Lung (tissue), 12 donors: ENCODE measurements around the gene GNG7. TPM values are rescaled to one million over a fixed set of nuclear protein-coding genes. Genes with fewer than 3 reads are reported as not detected.

Experiments used
- ATAC-seq: fragments of 200-7000 bp; cut with Tn5 transposase; one replicate; pipeline ENCODE4 v1.9.1; 2020; ENCODE audit warnings: moderate number of reproducible peaks; ENCODE audit not compliant: insufficient read depth, low FRiP score
- DNase-seq, 3 donors: peaks; one replicate each; pipeline ENCODE4 v3.0.0-alpha.2; 2013 to 2017
- H3K27ac ChIP-seq, 2 donors: one replicate each; pipeline ENCODE4 v1.5.1; 2013; ENCODE audit warnings: mild to moderate bottlenecking in 2 of 2, moderate library complexity in 2 of 2, control low read depth in 1 of 2, inconsistent platforms in 1 of 2, low read depth in 1 of 2, low read length in 1 of 2
- H3K27me3 ChIP-seq, 3 donors: one replicate each; pipeline ENCODE4 v1.5.1; 2013; ENCODE audit warnings: low read length in 2 of 3; ENCODE audit not compliant: control insufficient read depth in 3 of 3, insufficient read depth in 3 of 3
- H3K36me3 ChIP-seq, 4 donors: one replicate each; pipeline ENCODE4 v1.5.1; 2013; ENCODE audit warnings: low read length in 4 of 4, mild to moderate bottlenecking in 1 of 4, moderate library complexity in 1 of 4; ENCODE audit not compliant: control insufficient read depth in 4 of 4, insufficient read depth in 4 of 4
- H3K4me1 ChIP-seq, 5 donors: one replicate each; pipeline ENCODE4 v1.5.1; 2013; ENCODE audit warnings: low read length in 5 of 5, mild to moderate bottlenecking in 2 of 5, moderate library complexity in 1 of 5; ENCODE audit not compliant: control insufficient read depth in 5 of 5, insufficient read depth in 5 of 5
- H3K4me3 ChIP-seq: one replicate; pipeline ENCODE4 v1.5.1; 2013; ENCODE audit warnings: mild to moderate bottlenecking, control low read depth, moderate library complexity
- H3K9ac ChIP-seq, 2 donors: one replicate each; pipeline ENCODE4 v1.5.1; 2013; ENCODE audit warnings: low read length in 2 of 2, control low read depth in 1 of 2; ENCODE audit not compliant: insufficient read depth in 1 of 2
- H3K9me3 ChIP-seq, 4 donors: one replicate each; pipeline ENCODE4 v1.5.1; 2013; ENCODE audit warnings: low read length in 3 of 4, mild to moderate bottlenecking in 1 of 4, moderate library complexity in 1 of 4; ENCODE audit not compliant: control insufficient read depth in 4 of 4, insufficient read depth in 3 of 4
- WGBS, 2 donors: extraction: QIAGEN DNeasy Blood & Tissue Kit; methylation state at CpG; one replicate each; pipeline ENCODE4 v1.1.7; 2013; 5-methylcytosine and 5-hydroxymethylcytosine counted together
- polyA plus RNA-seq, 2 donors: library from polyadenylated mRNA; stranded (reverse); fragments of 200-250 nt; gene quantifications; one replicate each; pipeline ENCODE4 v1.2.1, GENCODE V29; 2013
- total RNA-seq, 2 donors: library from RNA; depleted of rRNA in 1 of 2; stranded (reverse); fragments of >200 nt in 1 of 2; gene quantifications; one replicate each; pipeline ENCODE4 v1.2.1, GENCODE V29; 2014 to 2021
- TF ChIP-seq, protein P1 (sequence below): IDR thresholded peaks from 2 replicates; pipeline ENCODE4 v1.5.1; 2012; ENCODE audit warnings: mild to moderate bottlenecking; ENCODE audit errors: control extremely low read depth, extremely low read depth
- donor health status: control.
- donor health status: control.
- donor health status: Bipolar disorder and iron deficiency.
- donor health status: healthy.
- donor health status: DM: yes; HTN: yes; CAD: no.

Gene GNG7
- total and polyA plus RNA-seq, 4 donors: 1.6 to 4.5 (median 2.8) TPM

DNA sequence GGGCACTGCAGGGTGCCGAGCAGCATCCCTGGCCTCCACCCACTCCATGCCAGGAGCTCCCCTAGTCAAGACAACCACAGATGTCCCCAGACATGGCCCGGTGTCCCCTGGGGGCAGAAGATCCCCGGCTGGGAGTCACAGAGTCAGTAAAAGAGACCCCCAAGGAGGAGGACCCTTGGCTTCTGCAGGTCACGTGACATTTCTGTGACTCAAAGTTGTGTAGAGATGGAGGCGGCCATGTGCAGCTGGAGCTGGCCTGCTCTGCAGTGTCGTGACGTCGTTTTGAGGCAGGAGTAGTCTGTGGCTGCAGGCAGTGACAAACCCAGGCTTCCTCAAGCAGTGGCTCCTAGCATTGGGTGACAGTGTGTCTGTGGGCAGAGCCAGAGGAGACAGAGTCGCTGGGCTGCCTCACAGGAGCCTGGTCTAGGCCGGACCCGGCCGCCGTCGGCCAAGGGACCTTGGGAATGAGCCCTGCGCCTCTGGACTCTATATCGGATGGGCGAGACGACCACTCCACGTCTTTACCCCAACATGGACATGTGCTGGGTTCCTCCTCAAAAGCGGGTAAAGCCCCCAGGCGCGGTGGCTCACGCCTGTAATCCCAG lies 26.4 kb upstream of the GNG7 start:
- no peak for DNase-seq
- H3K27ac ChIP-seq: no peak overlapping the region
- WGBS, 2 donors: 84 to 85% methylated on average over 23 of the region's 23 CpGs
- no peaks in the 10 kb centered on the region for H3K9me3 ChIP-seq
- H3K4me1 ChIP-seq: peaks cover 0 to 11% (median 0%) of the 10 kb centered on the region in 5 donors
- no peak for ATAC-seq
- peaks cover 0 to 16% (median 5%) of the 10 kb centered on the region in 3 donors for H3K27me3 ChIP-seq
- H3K36me3 ChIP-seq: peaks cover 0 to 14% (median 0%) of the 10 kb centered on the region in 4 donors
- no peak overlapping the region for H3K4me3 ChIP-seq
- TF ChIP-seq, protein P1, sequence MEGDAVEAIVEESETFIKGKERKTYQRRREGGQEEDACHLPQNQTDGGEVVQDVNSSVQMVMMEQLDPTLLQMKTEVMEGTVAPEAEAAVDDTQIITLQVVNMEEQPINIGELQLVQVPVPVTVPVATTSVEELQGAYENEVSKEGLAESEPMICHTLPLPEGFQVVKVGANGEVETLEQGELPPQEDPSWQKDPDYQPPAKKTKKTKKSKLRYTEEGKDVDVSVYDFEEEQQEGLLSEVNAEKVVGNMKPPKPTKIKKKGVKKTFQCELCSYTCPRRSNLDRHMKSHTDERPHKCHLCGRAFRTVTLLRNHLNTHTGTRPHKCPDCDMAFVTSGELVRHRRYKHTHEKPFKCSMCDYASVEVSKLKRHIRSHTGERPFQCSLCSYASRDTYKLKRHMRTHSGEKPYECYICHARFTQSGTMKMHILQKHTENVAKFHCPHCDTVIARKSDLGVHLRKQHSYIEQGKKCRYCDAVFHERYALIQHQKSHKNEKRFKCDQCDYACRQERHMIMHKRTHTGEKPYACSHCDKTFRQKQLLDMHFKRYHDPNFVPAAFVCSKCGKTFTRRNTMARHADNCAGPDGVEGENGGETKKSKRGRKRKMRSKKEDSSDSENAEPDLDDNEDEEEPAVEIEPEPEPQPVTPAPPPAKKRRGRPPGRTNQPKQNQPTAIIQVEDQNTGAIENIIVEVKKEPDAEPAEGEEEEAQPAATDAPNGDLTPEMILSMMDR: no peak
- no peak overlapping the region for H3K9ac ChIP-seq

GRCh38 chr19:2727640-2727944 lies 25.1 kb upstream of the GNG7 start:
- WGBS, 2 donors: 66 to 72% methylated on average over 16 of the region's 16 CpGs
- Histone ChIP-seq H3K27ac (no peak overlapping the region), H3K9ac (no peak overlapping the region), H3K4me1 (peaks cover 0 to 17% (median 0%) of the 10 kb centered on the region in 5 donors), H3K4me3 (no peak overlapping the region), H3K9me3 (no peaks in the 10 kb centered on the region), H3K36me3 (peaks cover 0 to 6% (median 0%) of the 10 kb centered on the region in 4 donors), H3K27me3 (peaks cover 0 to 16% (median 5%) of the 10 kb centered on the region in 3 donors)
- TF ChIP-seq, protein P1: no peak
- ATAC-seq: no peak
- no peak for DNase-seq

DNA sequence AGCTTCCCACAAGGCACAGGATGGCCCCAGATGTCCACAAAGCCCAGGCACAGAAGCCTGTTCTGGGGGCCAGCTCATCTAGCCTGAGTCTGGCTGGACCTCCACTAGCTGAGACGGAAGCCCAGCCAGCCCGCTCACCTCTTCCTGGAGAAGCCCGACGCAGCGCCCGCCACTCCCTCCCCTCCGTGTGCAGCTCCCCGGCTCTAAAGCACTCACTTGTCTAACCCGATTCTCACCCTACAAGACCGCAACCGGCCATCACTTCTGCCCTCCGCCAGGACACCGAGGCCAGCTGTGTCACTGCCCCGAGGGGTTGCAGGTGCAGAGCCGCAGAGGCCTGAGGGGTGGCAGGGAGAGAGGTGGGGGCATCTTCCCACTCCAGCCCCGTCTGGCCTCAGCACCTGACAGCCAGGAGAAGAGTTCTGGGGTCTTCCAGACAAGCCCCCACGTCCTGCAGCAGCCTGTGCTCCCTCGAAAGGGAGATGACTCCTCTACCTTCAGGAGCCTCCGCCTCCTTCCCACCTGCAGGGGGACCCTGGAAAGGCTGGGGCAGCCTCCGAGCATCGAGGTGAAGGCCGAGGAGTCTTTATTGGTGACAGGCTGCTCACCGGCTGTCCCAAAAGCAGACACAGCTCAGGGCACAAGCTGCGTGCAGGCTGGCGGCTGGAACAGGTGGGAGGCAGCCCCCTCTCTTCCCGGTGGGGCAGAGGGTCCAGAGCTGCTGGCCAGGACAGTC lies 24.6 kb upstream of the GNG7 start:
- no peak overlapping the region for H3K27ac ChIP-seq
- DNase-seq: no peak
- no peaks in the 10 kb centered on the region for H3K9me3 ChIP-seq
- 22 to 29% methylated on average over 25 to 26 of the region's 26 CpGs for WGBS, 2 donors
- TF ChIP-seq, protein P1: no peak
- H3K27me3 ChIP-seq: peaks cover 0 to 21% (median 8%) of the 10 kb centered on the region in 3 donors
- no peak overlapping the region for H3K4me3 ChIP-seq
- peaks cover 0 to 2% (median 0%) of the 10 kb centered on the region in 4 donors for H3K36me3 ChIP-seq
- H3K9ac ChIP-seq: no peak overlapping the region
- H3K4me1 ChIP-seq: peaks cover 0 to 17% (median 0%) of the 10 kb centered on the region in 5 donors
- ATAC-seq: no peak
